GM06990 (cell line): Measurements from ENCODE around the gene CDK18.

Experiments
- DNase-seq: peaks from one replicate; pipeline ENCODE4 v3.0.0-alpha.2; 2011; ENCODE audit not compliant: insufficient read length; ENCODE audit errors: extremely low read depth
- H3K27me3 ChIP-seq: replicated peaks from 2 replicates; pipeline ENCODE4 v1.6.0; 2011; ENCODE audit warnings: low read length; ENCODE audit not compliant: control insufficient read depth, insufficient read depth
- H3K36me3 ChIP-seq: 2 replicates; pipeline ENCODE4 v1.5.1; 2011; ENCODE audit warnings: low read length; ENCODE audit not compliant: control insufficient read depth, insufficient read depth
- H3K4me3 ChIP-seq: replicated peaks from 2 replicates; pipeline ENCODE4 v1.5.1; 2011; ENCODE audit warnings: low read depth, mild to moderate bottlenecking, control low read depth, low read length
- TF ChIP-seq, protein P1 (sequence below): IDR thresholded peaks from 2 replicates; pipeline ENCODE4 v1.5.1; 2011; ENCODE audit warnings: low read length, control low read depth, mild to moderate bottlenecking, inconsistent platforms; ENCODE audit not compliant: insufficient read depth, poor library complexity, severe bottlenecking

CDK18 gene

GRCh38 chr1:205532026-205532898, 27.8 kb downstream of the CDK18 start:
- no peak for DNase-seq
- Histone ChIP-seq H3K4me3 (no peak overlapping the region), H3K27me3 (peaks cover 8% of the 10 kb centered on the region), H3K36me3 (no peaks in the 10 kb centered on the region)
- TF ChIP-seq, protein P1, sequence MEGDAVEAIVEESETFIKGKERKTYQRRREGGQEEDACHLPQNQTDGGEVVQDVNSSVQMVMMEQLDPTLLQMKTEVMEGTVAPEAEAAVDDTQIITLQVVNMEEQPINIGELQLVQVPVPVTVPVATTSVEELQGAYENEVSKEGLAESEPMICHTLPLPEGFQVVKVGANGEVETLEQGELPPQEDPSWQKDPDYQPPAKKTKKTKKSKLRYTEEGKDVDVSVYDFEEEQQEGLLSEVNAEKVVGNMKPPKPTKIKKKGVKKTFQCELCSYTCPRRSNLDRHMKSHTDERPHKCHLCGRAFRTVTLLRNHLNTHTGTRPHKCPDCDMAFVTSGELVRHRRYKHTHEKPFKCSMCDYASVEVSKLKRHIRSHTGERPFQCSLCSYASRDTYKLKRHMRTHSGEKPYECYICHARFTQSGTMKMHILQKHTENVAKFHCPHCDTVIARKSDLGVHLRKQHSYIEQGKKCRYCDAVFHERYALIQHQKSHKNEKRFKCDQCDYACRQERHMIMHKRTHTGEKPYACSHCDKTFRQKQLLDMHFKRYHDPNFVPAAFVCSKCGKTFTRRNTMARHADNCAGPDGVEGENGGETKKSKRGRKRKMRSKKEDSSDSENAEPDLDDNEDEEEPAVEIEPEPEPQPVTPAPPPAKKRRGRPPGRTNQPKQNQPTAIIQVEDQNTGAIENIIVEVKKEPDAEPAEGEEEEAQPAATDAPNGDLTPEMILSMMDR = no peak

DNA sequence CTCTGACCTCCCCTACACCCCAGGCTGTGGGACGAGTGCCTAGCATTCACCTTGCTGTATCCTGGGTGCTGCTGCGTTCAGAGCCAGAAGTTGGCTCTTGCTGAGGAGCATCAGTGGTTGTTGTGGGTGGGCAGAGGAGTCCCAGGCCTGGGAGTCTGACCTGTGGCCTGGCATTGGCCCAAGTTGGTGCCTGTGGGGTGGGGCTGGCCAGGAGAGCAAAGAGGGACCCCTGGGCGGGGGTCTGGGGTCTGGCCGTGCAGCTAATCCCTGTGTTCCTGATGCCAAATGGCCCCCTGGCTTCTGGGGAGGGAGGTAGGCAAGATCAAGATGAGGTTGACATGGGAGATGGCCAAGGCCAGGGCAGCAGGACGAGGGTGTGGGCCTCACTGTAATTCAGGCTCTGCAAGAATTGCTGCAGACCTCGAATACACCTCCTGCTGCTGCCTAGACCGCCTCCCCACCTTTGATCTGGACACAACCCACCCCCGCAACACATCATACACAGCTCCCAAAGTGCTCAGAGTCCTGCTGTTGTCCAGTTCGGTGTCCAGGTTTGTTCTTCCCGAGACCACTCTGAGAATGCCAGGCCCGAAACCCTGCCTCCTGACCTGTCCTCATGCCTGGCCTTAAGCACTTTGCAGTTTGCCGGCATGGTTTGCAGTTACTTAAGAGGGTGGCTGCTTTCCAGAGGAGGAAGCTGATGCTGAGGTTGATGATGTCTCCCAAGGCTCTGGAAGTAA, 28.7 kb downstream of the CDK18 start:
- H3K36me3 ChIP-seq = no peaks in the 10 kb centered on the region
- TF ChIP-seq, protein P1 = no peak
- H3K27me3 ChIP-seq = peaks cover 8% of the 10 kb centered on the region
- DNase-seq = no peak
- no peak overlapping the region for H3K4me3 ChIP-seq

DNA sequence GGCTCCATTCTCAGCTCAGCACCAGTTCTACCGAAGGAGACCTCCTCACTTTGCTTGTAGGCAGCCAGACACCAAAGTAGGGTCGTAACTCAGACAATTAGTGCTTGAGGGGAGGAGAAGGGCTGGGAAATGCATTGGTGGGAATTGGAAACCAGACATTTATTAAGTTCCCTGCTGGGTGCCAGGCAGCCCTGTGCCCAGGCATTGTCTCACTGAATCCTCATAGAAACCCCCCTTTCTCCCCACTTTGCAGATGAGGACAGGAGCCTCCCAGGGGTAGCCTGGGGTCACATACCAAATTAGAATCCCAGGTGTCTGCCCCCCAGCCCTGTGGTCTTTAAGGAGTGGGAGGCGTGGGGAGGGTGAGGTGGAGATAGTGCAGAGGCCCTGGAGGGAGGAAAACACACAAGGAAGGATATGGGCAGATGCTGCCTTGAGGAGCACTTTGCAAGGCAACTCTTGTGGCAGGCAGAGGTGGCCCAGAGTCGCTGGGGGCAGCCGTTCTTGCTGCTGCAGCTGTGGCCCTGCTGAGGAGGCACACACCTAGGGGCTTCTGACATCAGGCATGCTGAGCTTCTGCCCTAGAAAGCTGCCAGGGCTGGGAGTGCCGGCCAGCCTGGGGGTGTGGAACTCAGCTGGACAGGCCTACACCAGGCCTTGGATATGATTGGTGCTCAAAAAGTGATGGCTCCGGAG, 29.4 kb downstream of the CDK18 start:
- H3K27me3 ChIP-seq = peaks cover 8% of the 10 kb centered on the region
- no peak overlapping the region for H3K4me3 ChIP-seq
- TF ChIP-seq, protein P1 = no peak
- no peaks in the 10 kb centered on the region for H3K36me3 ChIP-seq
- no peak for DNase-seq

DNA sequence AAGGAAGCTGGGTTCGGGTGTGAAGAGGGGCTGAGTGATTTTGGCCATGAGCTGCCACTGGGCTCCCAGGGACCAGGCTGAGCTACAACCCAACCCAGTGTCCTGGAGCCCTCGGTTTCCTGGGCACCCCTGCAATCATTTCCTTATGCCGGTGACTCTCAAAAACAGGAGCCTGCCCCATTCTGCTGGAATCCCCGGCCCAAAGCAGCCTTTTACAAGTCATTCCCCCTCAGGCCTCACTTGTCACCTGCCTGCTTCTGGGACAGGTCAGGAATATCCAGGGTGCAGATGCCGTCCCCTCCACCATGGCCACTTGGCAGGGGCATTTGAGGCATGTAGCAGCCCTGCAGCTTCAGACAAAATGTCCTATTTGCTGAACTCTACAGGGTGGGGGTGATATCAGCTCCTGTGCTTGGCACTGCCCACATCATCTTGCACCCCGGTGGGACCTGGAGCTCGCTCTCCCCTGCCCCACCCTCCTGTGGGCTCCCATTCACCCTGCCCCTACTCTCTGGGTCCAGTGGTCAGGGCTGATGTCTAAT, 30.0 kb downstream of the CDK18 start:
- H3K36me3 ChIP-seq = no peaks in the 10 kb centered on the region
- no peak overlapping the region for H3K4me3 ChIP-seq
- TF ChIP-seq, protein P1 = no peak
- no peak for DNase-seq
- H3K27me3 ChIP-seq = peaks cover 8% of the 10 kb centered on the region

GRCh38 chr1:205535096-205535495, 30.6 kb downstream of the CDK18 start:
- Histone ChIP-seq H3K4me3 (no peak overlapping the region), H3K36me3 (no peaks in the 10 kb centered on the region), H3K27me3 (peaks cover 3% of the 10 kb centered on the region)
- no peak for DNase-seq
- TF ChIP-seq, protein P1 = no peak
